Duodenal mucosa (tissue), 2 donors: Measurements from ENCODE around the gene FAM219A.
"Not testable (repeated sequence)": the region's sequence is repeated elsewhere in the genome, so short reads cannot be mapped to it uniquely, and the experiment has no call there.

ENCODE experiments used
- H3K27ac ChIP-seq: one replicate; pipeline ENCODE4 v1.7.0; 2013; ENCODE audit warnings: low read depth, low read length
- H3K27me3 ChIP-seq, 2 donors: one replicate each; pipeline ENCODE4 v1.7.0; 2013; ENCODE audit warnings: low read length in 2 of 2, control low read depth in 1 of 2; ENCODE audit not compliant: insufficient read depth in 2 of 2, control insufficient read depth in 1 of 2
- H3K36me3 ChIP-seq, 2 donors: one replicate each; pipeline ENCODE4 v1.7.0; 2013; ENCODE audit warnings: low read length in 2 of 2, control low read depth in 1 of 2; ENCODE audit not compliant: insufficient read depth in 2 of 2, control insufficient read depth in 1 of 2
- H3K4me1 ChIP-seq, 2 donors: one replicate each; pipeline ENCODE4 v1.7.0; 2013; ENCODE audit warnings: low read length in 2 of 2, control low read depth in 1 of 2; ENCODE audit not compliant: insufficient read depth in 2 of 2, control insufficient read depth in 1 of 2
- H3K4me3 ChIP-seq, 2 donors: one replicate each; pipeline ENCODE4 v1.7.0; 2013; ENCODE audit warnings: low read length in 2 of 2, low read depth in 1 of 2
- H3K9ac ChIP-seq, 2 donors: one replicate each; pipeline ENCODE4 v1.7.0; 2013; ENCODE audit warnings: low read length in 2 of 2, low read depth in 1 of 2
- H3K9me3 ChIP-seq, 2 donors: one replicate each; pipeline ENCODE4 v1.7.0; 2013; ENCODE audit warnings: low read length in 2 of 2, control low read depth in 1 of 2; ENCODE audit not compliant: control insufficient read depth in 1 of 2

The FAM219A gene

DNA sequence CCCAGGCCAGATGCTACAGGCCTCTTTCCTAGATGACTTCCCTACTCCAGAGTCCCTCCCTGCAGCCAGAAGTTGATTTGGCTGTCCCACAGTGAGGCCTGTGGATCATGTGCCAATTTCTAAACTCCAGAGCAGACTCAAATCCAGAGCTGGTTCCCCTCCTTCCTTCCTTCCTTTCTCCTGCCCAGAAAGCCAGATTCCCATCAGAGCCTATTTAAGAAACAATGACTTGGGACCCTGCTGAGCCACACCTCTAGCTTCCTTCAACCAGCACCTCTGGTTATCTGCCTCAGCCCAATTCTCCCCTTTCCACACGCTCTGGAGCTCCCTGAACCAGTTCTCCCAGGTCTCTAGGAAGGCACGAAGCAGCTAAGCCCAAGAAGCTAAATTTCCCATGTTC, 7.2 kb downstream of the FAM219A start:
- no peaks in the 10 kb centered on the region for H3K36me3 ChIP-seq
- H3K4me1 ChIP-seq, result no peaks in the 10 kb centered on the region
- no peak overlapping the region for H3K4me3 ChIP-seq
- no peaks in the 10 kb centered on the region for H3K9me3 ChIP-seq
- H3K9ac ChIP-seq, result no peak overlapping the region
- H3K27me3 ChIP-seq, result no peaks in the 10 kb centered on the region
- no peak overlapping the region for H3K27ac ChIP-seq

DNA sequence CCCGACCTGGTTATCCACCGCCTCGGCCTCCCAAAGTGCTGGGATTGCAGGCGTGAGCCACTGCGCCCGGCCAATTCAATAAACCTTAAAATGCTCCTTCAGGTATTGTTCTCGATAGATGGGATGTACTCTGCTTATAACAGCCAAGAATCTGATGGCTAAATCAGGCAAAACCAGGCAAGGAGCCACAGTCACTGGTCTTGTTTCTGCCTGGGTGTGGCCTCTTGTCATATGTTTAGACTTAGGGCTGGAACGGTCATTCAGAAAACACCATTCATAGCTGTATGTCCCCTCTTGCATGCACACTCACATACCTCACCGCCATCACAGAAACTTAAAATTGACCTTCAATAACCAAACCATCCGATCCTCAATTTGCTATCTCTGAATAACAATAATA, 7.7 kb downstream of the FAM219A start:
- Histone ChIP-seq H3K9me3 (no peaks in the 10 kb centered on the region), H3K27ac (no peak overlapping the region), H3K27me3 (no peaks in the 10 kb centered on the region), H3K9ac (no peak overlapping the region), H3K4me3 (no peak overlapping the region), H3K4me1 (no peaks in the 10 kb centered on the region), H3K36me3 (no peaks in the 10 kb centered on the region)

DNA sequence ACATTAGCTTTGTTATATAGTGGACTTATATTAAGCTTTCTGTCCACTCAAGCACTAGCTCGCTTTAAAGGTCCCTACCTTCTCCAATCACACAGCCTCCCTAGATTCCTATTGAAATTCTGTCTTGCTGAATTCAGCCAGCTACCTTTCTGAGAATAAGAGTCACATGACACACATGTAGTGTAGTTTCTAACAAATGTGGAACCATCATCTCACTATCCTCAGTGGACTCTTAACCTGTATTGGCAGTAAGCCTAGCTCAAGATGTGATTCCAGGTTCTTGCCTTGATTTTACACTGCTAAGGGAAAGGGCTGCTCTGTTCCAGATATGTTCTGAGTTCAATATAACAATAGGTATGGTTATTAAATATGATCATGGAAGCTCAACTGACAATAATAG, 11.4 kb downstream of the FAM219A start:
- Histone ChIP-seq H3K4me1 (no peaks in the 10 kb centered on the region), H3K36me3 (no peaks in the 10 kb centered on the region), H3K9ac (no peak overlapping the region), H3K27me3 (no peaks in the 10 kb centered on the region), H3K4me3 (no peak overlapping the region), H3K9me3 (no peaks in the 10 kb centered on the region), H3K27ac (no peak overlapping the region)

DNA sequence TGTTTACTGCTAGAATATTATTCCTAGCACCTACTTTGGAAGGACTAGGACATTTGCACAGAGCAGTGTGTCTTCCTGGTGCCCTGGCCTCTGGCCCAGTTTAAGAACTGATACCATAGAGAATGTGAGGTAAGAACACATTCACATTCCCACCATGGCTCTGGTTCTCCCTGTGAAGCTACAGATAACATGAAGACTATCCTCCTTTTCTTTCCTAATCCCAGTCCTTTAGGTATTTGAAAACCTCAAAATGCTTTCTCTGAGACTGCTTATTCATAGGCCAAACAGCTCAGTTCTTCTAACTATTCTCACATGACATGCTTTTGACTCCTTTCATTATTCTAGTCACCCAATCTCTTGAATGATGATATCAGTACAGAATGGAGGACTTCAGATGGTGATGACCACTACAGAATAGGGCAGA, 11.9 kb downstream of the FAM219A start:
- Histone ChIP-seq H3K9me3 (no peaks in the 10 kb centered on the region), H3K27me3 (no peaks in the 10 kb centered on the region), H3K9ac (no peak overlapping the region), H3K4me1 (no peaks in the 10 kb centered on the region), H3K36me3 (no peaks in the 10 kb centered on the region), H3K4me3 (no peak overlapping the region), H3K27ac (no peak overlapping the region)

DNA sequence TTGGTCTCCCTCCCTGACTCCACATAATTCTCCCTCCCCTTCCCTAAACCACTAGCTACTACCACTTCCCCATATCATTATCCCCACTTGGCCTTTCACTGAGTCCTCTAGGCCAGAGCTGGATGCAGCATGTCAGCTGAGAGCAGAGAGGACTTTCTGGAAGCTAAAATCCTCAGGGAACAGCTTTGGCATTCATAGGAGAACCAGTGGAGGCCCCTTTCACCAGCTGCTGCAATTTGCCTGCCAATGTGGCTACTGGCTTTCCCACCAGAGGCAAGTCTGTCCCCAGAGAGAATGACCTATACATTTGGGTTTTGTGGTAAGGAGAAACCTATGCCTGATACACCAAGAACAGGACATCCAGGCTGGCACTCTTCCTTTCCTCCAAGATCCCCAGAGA, 14.4 kb downstream of the FAM219A start:
- H3K27ac ChIP-seq, result no peak overlapping the region

DNA sequence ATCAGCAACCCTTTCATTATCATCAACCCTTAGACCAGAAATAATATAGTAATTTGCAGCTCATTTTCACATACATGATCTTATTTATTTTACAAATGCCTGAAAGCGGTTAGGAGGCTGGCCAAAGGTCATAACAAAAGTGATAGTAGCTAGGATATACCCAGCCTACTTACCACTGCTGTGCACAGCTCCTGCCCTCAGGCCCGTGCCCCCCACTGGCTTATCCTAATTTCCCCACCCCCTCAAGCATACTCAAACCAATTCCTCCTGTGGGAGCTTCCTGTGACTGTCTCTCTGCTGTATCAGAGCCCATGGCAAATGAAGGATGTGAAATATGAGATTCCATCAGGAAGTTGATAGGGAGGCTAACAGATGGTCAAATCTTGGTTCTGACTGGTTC, 14.8 kb downstream of the FAM219A start:
- Histone ChIP-seq H3K36me3 (no peaks in the 10 kb centered on the region), H3K9me3 (no peaks in the 10 kb centered on the region), H3K27ac (no peak overlapping the region), H3K27me3 (no peaks in the 10 kb centered on the region), H3K9ac (no peak overlapping the region), H3K4me3 (no peak overlapping the region), H3K4me1 (peaks cover 0 to 5% of the 10 kb centered on the region in 2 donors)

More for the DNA sequence above, 14.4 kb downstream of the FAM219A start:
- no peaks in the 10 kb centered on the region for H3K36me3 ChIP-seq
- no peak overlapping the region for H3K4me3 ChIP-seq
- no peaks in the 10 kb centered on the region for H3K9me3 ChIP-seq
- peaks cover 0 to 5% of the 10 kb centered on the region in 2 donors for H3K4me1 ChIP-seq
- H3K9ac ChIP-seq, result no peak overlapping the region
- no peaks in the 10 kb centered on the region for H3K27me3 ChIP-seq

DNA sequence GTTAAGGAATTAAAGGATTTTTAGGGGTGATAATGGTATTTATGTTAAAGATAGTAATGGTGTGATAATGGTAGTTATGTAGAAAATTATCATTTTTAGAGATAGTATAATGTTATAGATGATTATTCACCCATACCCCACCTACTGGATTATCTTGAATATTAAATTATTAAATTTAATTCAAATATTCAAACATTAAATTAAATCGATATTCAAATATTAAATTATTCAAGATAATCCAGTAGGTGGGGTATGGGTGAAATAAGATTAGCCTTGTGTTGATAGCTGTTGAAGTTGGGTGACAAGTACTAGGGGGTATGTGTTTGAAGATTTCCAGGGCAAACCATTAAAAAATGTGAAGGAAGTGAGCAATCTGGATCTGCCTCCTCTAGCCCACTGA, 15.6 kb downstream of the FAM219A start:
- Histone ChIP-seq H3K36me3 (no peaks in the 10 kb centered on the region), H3K27me3 (no peaks in the 10 kb centered on the region), H3K4me3 (no peak overlapping the region), H3K9ac (no peak overlapping the region), H3K4me1 (peaks cover 0 to 5% of the 10 kb centered on the region in 2 donors), H3K9me3 (no peaks in the 10 kb centered on the region), H3K27ac (no peak overlapping the region)

DNA sequence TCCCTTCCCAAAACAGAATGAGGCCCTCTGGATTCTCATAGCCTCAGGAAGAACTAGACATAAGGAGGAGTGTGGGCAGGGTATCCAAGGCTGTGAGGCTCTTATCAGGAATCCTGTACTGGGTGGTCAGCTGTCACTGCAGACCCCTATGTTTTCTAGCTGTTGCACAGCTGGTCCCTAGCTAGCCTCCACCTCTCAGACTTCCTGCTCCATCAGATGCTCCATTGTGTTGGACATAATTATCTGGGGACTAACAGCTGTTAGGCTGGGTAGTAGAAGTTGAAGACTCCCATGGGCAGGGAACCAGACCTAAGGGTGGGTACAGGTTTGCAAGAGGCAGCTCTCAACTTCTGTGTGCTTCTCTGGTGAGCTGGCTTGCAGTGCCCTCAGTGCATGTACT, 18.4 kb downstream of the FAM219A start:
- peaks cover 0 to 5% of the 10 kb centered on the region in 2 donors for H3K4me1 ChIP-seq
- H3K27ac ChIP-seq, result no peak overlapping the region
- H3K36me3 ChIP-seq, result no peaks in the 10 kb centered on the region
- H3K4me3 ChIP-seq, result no peak overlapping the region
- no peak overlapping the region for H3K9ac ChIP-seq
- no peaks in the 10 kb centered on the region for H3K9me3 ChIP-seq
- no peaks in the 10 kb centered on the region for H3K27me3 ChIP-seq

DNA sequence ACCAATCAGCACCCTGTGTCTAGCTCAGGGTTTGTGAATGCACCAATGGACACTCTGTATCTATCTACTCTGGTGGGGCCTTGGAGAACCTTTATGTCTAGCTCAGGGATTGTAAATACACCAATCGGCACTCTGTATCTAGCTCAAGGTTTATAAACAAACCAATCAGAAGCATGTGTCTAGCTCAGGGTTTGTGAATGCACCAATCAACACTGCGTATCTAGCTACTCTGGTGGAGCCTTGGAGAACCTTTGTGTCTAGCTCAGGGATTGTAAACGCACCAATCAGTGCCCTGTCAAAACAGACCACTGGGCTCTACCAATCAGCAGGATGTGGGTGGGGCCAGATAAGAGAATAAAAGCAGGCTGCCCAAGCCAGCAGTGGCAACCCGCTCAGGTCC, 19.9 kb downstream of the FAM219A start:
- H3K9ac ChIP-seq, H3K4me1 ChIP-seq, H3K36me3 ChIP-seq, H3K27me3 ChIP-seq, H3K27ac ChIP-seq, H3K4me3 ChIP-seq, H3K9me3 ChIP-seq: not testable (repeated sequence)

DNA sequence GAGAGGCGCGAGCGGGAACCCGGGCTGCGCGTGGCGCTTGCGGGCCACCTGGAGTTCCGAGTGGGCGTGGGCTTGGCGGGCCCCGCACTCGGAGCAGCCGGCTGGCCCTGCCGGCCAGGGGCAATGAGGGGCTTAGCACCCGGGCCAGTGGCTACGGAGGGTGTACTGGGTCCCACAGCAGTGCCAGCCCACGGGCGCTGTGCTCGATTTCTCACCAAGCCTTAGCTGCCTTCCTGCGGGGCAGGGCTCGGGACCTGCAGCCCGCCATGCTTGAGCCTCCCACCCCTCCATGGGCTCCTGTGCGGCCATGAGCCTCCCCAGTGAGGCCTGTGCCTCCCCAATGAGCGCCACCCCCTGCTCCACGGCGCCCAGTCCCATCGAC, 20.5 kb downstream of the FAM219A start:
- H3K36me3 ChIP-seq, H3K4me3 ChIP-seq, H3K9ac ChIP-seq, H3K27me3 ChIP-seq, H3K4me1 ChIP-seq, H3K9me3 ChIP-seq, H3K27ac ChIP-seq: not testable (repeated sequence)
